Osteoblast (primary cell): ENCODE results near the gene PLEKHA1. TPM values are rescaled to one million over a fixed set of nuclear protein-coding genes. Genes with fewer than 3 reads are reported as not detected.

ENCODE experiments used
- DNase-seq: peaks from one replicate; pipeline ENCODE4 v3.0.0; 2011; ENCODE audit warnings: low spot score, mixed read lengths; ENCODE audit not compliant: insufficient read length; ENCODE audit errors: missing footprints
- H2AFZ ChIP-seq: 2 replicates; pipeline ENCODE4 v1.6.0; 2011; ENCODE audit warnings: mild to moderate bottlenecking, low read length
- H3K27ac ChIP-seq: 2 replicates; pipeline ENCODE4 v1.5.1; 2011; ENCODE audit warnings: mild to moderate bottlenecking, low read depth, low read length, moderate library complexity
- H3K27me3 ChIP-seq: 2 replicates; pipeline ENCODE4 v1.6.0; 2012; ENCODE audit warnings: mild to moderate bottlenecking, control low read depth, inconsistent platforms, low read length, moderate library complexity; ENCODE audit not compliant: insufficient read depth
- H3K36me3 ChIP-seq: 2 replicates; pipeline ENCODE4 v1.5.1; 2011; ENCODE audit warnings: mild to moderate bottlenecking, low read length, control low read depth, moderate library complexity; ENCODE audit not compliant: insufficient read depth
- H3K4me1 ChIP-seq: 2 replicates; pipeline ENCODE4 v1.5.1; 2011; ENCODE audit warnings: mild to moderate bottlenecking, low read length, control low read depth, moderate library complexity; ENCODE audit not compliant: insufficient read depth
- H3K4me2 ChIP-seq: 2 replicates; pipeline ENCODE4 v1.6.0; 2011; ENCODE audit warnings: mild to moderate bottlenecking, low read length; ENCODE audit not compliant: insufficient read depth
- H3K4me3 ChIP-seq: fragments of 200-600 bp; sonication (generic); 3 replicates; pipeline ENCODE4 v1.5.1; 2012; ENCODE audit warnings: mild to moderate bottlenecking, low read length, inconsistent platforms; ENCODE audit not compliant: insufficient read depth
- H3K79me2 ChIP-seq: 2 replicates; pipeline ENCODE4 v1.6.0; 2012; ENCODE audit warnings: mild to moderate bottlenecking, low read length, control low read depth, inconsistent platforms; ENCODE audit not compliant: insufficient read depth
- H3K9me3 ChIP-seq: 2 replicates; pipeline ENCODE4 v1.5.1; 2011; ENCODE audit warnings: low read depth, low read length, control low read depth
- H4K20me1 ChIP-seq: 2 replicates; pipeline ENCODE4 v1.6.0; 2012; ENCODE audit warnings: mild to moderate bottlenecking, low read length, control low read depth; ENCODE audit not compliant: insufficient read depth
- total RNA-seq: library from RNA; depleted of rRNA; stranded (reverse); fragments of >200 nt; gene quantifications from 2 replicates; pipeline ENCODE4 v1.2.3, GENCODE V29; 2012
- TF ChIP-seq, protein P1 (sequence below): IDR thresholded peaks from 2 replicates; pipeline ENCODE4 v1.5.1; 2011; ENCODE audit warnings: mild to moderate bottlenecking, low read depth, low read length, moderate library complexity; ENCODE audit errors: extremely low read depth

The PLEKHA1 gene
- total RNA-seq, 1 donor, result 17.4 TPM

DNA sequence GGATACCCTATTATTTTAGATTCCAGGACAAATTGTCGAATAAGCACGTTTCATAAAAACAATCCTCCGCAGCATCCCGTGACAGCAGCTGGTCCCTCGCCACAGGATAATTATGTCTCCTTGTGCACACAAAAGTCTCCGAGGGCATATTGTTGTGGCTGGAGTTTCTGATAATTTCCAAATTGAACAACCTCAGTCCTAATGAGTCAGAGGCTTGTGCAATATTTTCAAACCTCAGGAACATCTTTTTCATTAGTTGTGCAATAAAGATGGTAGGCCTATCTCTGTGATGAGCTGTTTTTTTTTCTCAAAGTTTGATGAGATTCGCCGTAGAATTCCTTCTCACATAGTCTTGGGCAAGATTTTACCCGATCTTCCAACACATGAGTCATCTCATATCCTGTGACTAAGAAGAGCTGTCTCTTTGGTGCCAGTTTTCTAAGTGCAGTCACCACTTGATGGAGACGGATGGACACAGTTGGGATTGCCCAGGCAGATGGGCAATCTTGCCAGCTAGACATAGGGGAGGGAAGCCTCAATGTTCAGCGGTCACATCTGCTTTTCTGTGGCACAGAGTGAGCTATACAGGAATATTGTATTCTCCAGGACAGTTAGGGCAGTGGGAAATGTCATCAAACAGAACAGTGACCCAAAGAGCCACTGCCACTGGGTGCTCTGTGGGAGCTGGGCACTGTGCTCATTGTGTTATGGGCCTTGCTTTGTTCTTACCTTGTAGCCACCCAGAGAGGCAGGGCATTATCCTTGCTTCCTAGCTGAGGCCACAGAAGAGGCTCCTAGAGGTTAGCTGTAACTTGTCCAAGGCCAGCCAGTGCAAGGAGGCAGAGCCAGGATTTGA is 94.6 kb downstream of the PLEKHA1 start:
- Histone ChIP-seq H3K9me3 (no peaks in the 10 kb centered on the region), H3K36me3 (peaks cover 5% of the 10 kb centered on the region), H3K4me2 (peak overlapping the region; percentile 62), H3K79me2 (peaks cover 80% of the 10 kb centered on the region), H2AFZ (no peak overlapping the region), H3K4me3 (peak overlapping the region; percentile 26), H4K20me1 (peaks cover 35% of the 10 kb centered on the region), H3K27me3 (no peaks in the 10 kb centered on the region), H3K4me1 (peaks cover 29% of the 10 kb centered on the region), H3K27ac (peak overlapping the region; percentile 74)
- DNase-seq, result peak; percentile 96
- TF ChIP-seq, protein P1, sequence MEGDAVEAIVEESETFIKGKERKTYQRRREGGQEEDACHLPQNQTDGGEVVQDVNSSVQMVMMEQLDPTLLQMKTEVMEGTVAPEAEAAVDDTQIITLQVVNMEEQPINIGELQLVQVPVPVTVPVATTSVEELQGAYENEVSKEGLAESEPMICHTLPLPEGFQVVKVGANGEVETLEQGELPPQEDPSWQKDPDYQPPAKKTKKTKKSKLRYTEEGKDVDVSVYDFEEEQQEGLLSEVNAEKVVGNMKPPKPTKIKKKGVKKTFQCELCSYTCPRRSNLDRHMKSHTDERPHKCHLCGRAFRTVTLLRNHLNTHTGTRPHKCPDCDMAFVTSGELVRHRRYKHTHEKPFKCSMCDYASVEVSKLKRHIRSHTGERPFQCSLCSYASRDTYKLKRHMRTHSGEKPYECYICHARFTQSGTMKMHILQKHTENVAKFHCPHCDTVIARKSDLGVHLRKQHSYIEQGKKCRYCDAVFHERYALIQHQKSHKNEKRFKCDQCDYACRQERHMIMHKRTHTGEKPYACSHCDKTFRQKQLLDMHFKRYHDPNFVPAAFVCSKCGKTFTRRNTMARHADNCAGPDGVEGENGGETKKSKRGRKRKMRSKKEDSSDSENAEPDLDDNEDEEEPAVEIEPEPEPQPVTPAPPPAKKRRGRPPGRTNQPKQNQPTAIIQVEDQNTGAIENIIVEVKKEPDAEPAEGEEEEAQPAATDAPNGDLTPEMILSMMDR, result peak; percentile 21

DNA sequence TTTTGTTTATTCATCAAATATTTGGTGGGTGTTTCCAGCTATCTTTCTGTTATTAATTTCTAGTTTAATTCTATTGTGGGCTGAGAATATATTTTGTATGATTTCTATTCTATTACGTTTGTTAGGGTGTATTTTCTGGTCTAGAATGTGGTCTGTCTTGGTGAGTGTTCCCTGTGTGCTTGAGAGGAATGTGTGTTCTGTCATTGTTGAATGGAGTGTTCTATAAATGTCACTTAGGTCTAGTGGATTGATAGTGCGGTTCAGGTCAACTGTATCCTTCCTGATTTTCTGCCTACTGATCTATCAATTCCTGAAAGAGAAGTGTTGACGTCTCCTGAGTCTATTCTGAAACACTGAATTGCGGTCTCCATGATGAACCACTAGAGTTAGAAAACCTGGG is 95.3 kb downstream of the PLEKHA1 start:
- Histone ChIP-seq H2AFZ (no peak overlapping the region), H3K27ac (peak overlapping the region; percentile 74), H3K27me3 (no peaks in the 10 kb centered on the region), H4K20me1 (peaks cover 28% of the 10 kb centered on the region), H3K9me3 (no peaks in the 10 kb centered on the region), H3K4me2 (no peak overlapping the region), H3K36me3 (peaks cover 5% of the 10 kb centered on the region), H3K79me2 (peaks cover 80% of the 10 kb centered on the region), H3K4me3 (no peak overlapping the region), H3K4me1 (peaks cover 30% of the 10 kb centered on the region)
- no peak for DNase-seq
- TF ChIP-seq, protein P1, result no peak

DNA sequence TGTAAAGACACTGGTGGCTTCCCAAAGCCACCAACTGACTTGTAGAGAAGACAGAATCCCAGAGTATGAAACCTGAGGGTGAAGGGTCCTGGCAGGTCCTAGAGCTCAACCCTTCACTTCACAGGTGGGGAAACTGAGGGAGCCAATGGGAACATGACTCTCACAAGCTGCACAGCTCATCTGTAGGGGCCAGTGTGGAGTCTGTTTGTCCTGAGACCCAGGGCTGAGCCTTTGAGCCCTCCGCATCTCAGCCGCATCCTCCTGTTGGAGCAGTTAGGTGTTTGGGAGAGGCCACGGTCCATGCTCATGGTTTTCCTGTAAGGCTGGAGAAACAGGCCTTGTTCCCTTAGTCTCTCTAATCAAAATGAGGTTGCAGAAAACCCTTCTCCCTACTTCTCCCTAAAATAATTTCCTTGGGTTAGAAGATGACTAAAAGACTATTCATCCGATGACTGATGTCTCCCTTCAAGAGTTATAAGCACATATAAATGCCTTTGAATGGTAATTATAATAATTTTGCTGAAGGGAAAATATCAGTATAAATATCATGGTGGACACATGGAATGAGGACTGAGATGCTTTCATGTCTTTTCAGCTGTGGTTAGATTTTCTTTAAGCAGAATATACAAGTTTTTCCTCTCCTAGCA is 97.1 kb downstream of the PLEKHA1 start:
- H4K20me1 ChIP-seq, result peaks cover 27% of the 10 kb centered on the region
- no peak overlapping the region for H2AFZ ChIP-seq
- peaks cover 73% of the 10 kb centered on the region for H3K79me2 ChIP-seq
- TF ChIP-seq, protein P1, result no peak
- H3K27ac ChIP-seq, result peak overlapping the region; percentile 50
- no peaks in the 10 kb centered on the region for H3K9me3 ChIP-seq
- peak overlapping the region; percentile 28 for H3K4me2 ChIP-seq
- H3K27me3 ChIP-seq, result no peaks in the 10 kb centered on the region
- H3K4me1 ChIP-seq, result peaks cover 41% of the 10 kb centered on the region
- DNase-seq, result peak; percentile 35
- peaks cover 5% of the 10 kb centered on the region for H3K36me3 ChIP-seq
- H3K4me3 ChIP-seq, result no peak overlapping the region

DNA sequence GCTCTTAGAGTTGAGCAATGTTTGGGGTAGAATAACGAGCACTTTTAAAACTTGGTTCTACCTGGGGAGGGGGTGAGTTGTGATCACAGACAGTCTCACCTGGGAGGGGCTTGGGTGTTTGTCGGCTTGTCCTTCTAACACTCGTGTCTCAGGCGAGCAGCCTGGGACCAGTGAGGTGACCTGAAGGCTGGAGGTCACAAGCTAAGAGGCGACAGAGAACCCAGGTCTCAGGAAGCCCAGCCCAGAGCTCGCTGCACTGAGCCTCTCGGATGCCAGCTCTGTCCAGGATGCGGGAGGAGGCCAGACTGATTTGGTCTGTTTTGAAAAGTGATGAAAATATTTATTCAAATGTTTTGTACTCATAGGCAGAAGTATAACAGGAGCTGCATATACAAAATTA is 98.6 kb downstream of the PLEKHA1 start:
- no peak for DNase-seq
- no peaks in the 10 kb centered on the region for H3K9me3 ChIP-seq
- peaks cover 69% of the 10 kb centered on the region for H3K79me2 ChIP-seq
- H3K4me3 ChIP-seq, result no peak overlapping the region
- H2AFZ ChIP-seq, result no peak overlapping the region
- H3K4me2 ChIP-seq, result no peak overlapping the region
- TF ChIP-seq, protein P1, result no peak
- H3K27me3 ChIP-seq, result no peaks in the 10 kb centered on the region
- peaks cover under 1% of the 10 kb centered on the region for H3K36me3 ChIP-seq
- peaks cover 19% of the 10 kb centered on the region for H4K20me1 ChIP-seq
- peaks cover 38% of the 10 kb centered on the region for H3K4me1 ChIP-seq
- H3K27ac ChIP-seq, result no peak overlapping the region
